Gastrocnemius medialis (tissue), 4 donors: ENCODE measurements around the gene IL18.

Experiments
- POLR2A ChIP-seq, 2 donors: fragments of 450-650 bp; IDR thresholded peaks; one replicate each; pipeline ENCODE4 v1.6.1; 2017; ENCODE audit warnings: antibody characterized with exemption in 2 of 2, mild to moderate bottlenecking in 2 of 2, moderate library complexity in 2 of 2
- TF ChIP-seq, protein P1 (sequence below), 5 experiments: fragments of 450-650 bp in 3 of 5; fragments of 200-600 bp in 2 of 5; sonication (generic) in 2 of 5; IDR thresholded peaks in 4 of 5; conservative IDR thresholded peaks in 1 of 5; 1 replicate in 4 of 5; 2 replicates in 1 of 5; pipeline ENCODE4 v1.5.1; 2016 to 2019; ENCODE audit warnings: antibody characterized with exemption in 5 of 5, mild to moderate bottlenecking in 3 of 5, moderate library complexity in 3 of 5

DNA sequence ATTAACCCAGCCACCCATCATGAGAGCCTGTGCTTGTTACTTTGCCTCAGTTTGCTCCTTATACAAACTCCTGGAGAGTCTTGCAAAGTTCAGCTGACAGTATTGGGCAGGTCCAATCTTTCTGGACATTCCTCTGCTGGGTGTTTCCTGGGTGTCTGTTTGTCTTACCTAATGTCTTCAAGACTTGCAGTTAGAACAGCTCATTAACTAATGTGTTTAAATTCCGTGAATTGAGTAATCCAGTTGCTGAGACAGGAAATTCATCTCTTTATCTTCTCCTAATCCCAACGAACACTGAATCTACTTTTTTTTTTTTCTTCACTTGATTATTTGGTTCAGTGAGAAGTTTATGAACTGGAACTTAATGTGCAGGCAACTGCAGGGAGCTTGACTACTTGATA, 32.1 kb upstream of the IL18 start:
- TF ChIP-seq, protein P1, sequence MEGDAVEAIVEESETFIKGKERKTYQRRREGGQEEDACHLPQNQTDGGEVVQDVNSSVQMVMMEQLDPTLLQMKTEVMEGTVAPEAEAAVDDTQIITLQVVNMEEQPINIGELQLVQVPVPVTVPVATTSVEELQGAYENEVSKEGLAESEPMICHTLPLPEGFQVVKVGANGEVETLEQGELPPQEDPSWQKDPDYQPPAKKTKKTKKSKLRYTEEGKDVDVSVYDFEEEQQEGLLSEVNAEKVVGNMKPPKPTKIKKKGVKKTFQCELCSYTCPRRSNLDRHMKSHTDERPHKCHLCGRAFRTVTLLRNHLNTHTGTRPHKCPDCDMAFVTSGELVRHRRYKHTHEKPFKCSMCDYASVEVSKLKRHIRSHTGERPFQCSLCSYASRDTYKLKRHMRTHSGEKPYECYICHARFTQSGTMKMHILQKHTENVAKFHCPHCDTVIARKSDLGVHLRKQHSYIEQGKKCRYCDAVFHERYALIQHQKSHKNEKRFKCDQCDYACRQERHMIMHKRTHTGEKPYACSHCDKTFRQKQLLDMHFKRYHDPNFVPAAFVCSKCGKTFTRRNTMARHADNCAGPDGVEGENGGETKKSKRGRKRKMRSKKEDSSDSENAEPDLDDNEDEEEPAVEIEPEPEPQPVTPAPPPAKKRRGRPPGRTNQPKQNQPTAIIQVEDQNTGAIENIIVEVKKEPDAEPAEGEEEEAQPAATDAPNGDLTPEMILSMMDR (IDR thresholded peaks at IDR 0.05 in 4 of 5, conservative IDR thresholded peaks at IDR 0.05 in 1 of 5) = no peak
- TF ChIP-seq POLR2A (IDR thresholded peaks at IDR 0.05) = no peak
